ENCODE data around the gene TUFM. TPM values are rescaled to one million over a fixed set of nuclear protein-coding genes. Genes with fewer than 3 reads are reported as not detected.

TUFM gene
- total and polyA plus RNA-seq, 4 donors: 58.6 to 260 (median 178) TPM

DNA sequence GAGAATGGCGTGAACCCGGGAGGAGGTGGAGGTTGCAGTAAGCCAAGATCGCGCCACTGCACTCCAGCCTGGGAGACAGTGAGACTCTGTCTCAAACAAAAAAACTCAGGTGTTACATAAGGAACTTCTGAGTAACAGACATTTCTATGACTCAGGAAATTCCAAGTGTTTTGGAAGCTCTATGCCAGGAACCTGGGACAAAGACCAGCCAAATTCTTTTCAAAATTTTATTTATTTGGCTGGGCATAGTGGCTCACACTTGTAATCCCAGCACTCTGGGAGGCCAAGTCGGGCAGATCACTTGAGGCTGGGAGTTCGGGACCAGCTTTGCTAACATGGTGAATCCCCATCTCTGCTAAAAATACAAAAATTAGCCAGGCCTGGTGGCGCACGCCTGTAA, 12.3 kb upstream of the TUFM start:
- no peak for DNase-seq
- peaks cover 0 to 2% (median 0%) of the 10 kb centered on the region in 5 donors for H3K4me1 ChIP-seq (ENCODE audit: control insufficient read depth in 5 of 5, insufficient read depth in 5 of 5, low read length in 5 of 5)
- no peak overlapping the region for H3K9ac ChIP-seq (ENCODE audit: insufficient read depth in 1 of 2, low read length in 2 of 2)
- no peaks in the 10 kb centered on the region for H3K9me3 ChIP-seq (ENCODE audit: control insufficient read depth in 4 of 4, insufficient read depth in 3 of 4, low read length in 3 of 4)
- no peak for ATAC-seq (ENCODE audit: insufficient read depth, low FRiP score)
- TF ChIP-seq, protein P1, sequence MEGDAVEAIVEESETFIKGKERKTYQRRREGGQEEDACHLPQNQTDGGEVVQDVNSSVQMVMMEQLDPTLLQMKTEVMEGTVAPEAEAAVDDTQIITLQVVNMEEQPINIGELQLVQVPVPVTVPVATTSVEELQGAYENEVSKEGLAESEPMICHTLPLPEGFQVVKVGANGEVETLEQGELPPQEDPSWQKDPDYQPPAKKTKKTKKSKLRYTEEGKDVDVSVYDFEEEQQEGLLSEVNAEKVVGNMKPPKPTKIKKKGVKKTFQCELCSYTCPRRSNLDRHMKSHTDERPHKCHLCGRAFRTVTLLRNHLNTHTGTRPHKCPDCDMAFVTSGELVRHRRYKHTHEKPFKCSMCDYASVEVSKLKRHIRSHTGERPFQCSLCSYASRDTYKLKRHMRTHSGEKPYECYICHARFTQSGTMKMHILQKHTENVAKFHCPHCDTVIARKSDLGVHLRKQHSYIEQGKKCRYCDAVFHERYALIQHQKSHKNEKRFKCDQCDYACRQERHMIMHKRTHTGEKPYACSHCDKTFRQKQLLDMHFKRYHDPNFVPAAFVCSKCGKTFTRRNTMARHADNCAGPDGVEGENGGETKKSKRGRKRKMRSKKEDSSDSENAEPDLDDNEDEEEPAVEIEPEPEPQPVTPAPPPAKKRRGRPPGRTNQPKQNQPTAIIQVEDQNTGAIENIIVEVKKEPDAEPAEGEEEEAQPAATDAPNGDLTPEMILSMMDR (IDR thresholded peaks at IDR 0.05; ENCODE audit: control extremely low read depth, extremely low read depth): no peak
- WGBS, 2 donors: 90 to 94% methylated on average over 8 of the region's 8 CpGs
- no peak overlapping the region for H3K4me3 ChIP-seq
- H3K27me3 ChIP-seq (ENCODE audit: control insufficient read depth in 3 of 3, insufficient read depth in 3 of 3, low read length in 2 of 3): no peaks in the 10 kb centered on the region
- H3K27ac ChIP-seq (ENCODE audit: low read depth in 1 of 2, low read length in 1 of 2): no peak overlapping the region
- no peaks in the 10 kb centered on the region for H3K36me3 ChIP-seq (ENCODE audit: control insufficient read depth in 4 of 4, insufficient read depth in 4 of 4, low read length in 4 of 4)

GRCh38 chr16:28846933-28847273, 755 bp upstream of the TUFM start:
- no peaks in the 10 kb centered on the region for H3K27me3 ChIP-seq (ENCODE audit: control insufficient read depth in 3 of 3, insufficient read depth in 3 of 3, low read length in 2 of 3)
- TF ChIP-seq, protein P1 (IDR thresholded peaks at IDR 0.05; ENCODE audit: control extremely low read depth, extremely low read depth): no peak
- 22 to 30% methylated on average over 5 of the region's 5 CpGs for WGBS, 2 donors
- H3K36me3 ChIP-seq (ENCODE audit: control insufficient read depth in 4 of 4, insufficient read depth in 4 of 4, low read length in 4 of 4): peaks cover 3 to 28% (median 18%) of the 10 kb centered on the region in 4 donors
- peak overlapping the region; percentile 65 to 80 for H3K27ac ChIP-seq (ENCODE audit: low read depth in 1 of 2, low read length in 1 of 2)
- H3K9me3 ChIP-seq (ENCODE audit: control insufficient read depth in 4 of 4, insufficient read depth in 3 of 4, low read length in 3 of 4): no peaks in the 10 kb centered on the region
- peak overlapping the region; percentile 60 for H3K4me3 ChIP-seq
- H3K4me1 ChIP-seq (ENCODE audit: control insufficient read depth in 5 of 5, insufficient read depth in 5 of 5, low read length in 5 of 5): peaks cover 0 to 18% (median 9%) of the 10 kb centered on the region in 5 donors
- H3K9ac ChIP-seq (ENCODE audit: insufficient read depth in 1 of 2, low read length in 2 of 2): peak overlapping the region; percentile 34 to 88
- ATAC-seq (ENCODE audit: insufficient read depth, low FRiP score) (peak; percentile 1), DNase-seq (no peak)

DNA sequence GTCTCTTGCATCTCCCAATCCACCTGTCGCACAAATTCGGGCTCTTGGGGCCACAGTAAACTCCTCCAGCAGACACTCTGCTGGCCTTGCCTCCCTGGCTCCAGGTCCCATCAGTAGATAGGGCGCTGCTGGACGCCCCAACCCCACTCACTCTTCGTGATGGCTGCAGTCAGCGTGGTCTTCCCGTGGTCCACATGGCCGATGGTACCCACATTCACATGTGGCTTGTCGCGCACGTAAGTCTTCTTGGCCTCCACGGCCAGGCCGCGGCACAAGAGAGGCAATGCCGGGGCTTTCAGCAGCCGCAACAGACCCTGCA, 428 bp downstream of the TUFM start:
- WGBS, 2 donors: 1 to 2% methylated on average over 16 of the region's 16 CpGs
- no peak for ATAC-seq (ENCODE audit: insufficient read depth, low FRiP score)
- peak overlapping the region; percentile 65 to 85 for H3K9ac ChIP-seq (ENCODE audit: insufficient read depth in 1 of 2, low read length in 2 of 2)
- peaks cover 0 to 18% (median 9%) of the 10 kb centered on the region in 5 donors for H3K4me1 ChIP-seq (ENCODE audit: control insufficient read depth in 5 of 5, insufficient read depth in 5 of 5, low read length in 5 of 5)
- peak overlapping the region; percentile 98 for H3K4me3 ChIP-seq
- no peaks in the 10 kb centered on the region for H3K9me3 ChIP-seq (ENCODE audit: control insufficient read depth in 4 of 4, insufficient read depth in 3 of 4, low read length in 3 of 4)
- no peaks in the 10 kb centered on the region for H3K27me3 ChIP-seq (ENCODE audit: control insufficient read depth in 3 of 3, insufficient read depth in 3 of 3, low read length in 2 of 3)
- TF ChIP-seq, protein P1 (IDR thresholded peaks at IDR 0.05; ENCODE audit: control extremely low read depth, extremely low read depth): no peak
- peaks cover 3 to 29% (median 19%) of the 10 kb centered on the region in 4 donors for H3K36me3 ChIP-seq (ENCODE audit: control insufficient read depth in 4 of 4, insufficient read depth in 4 of 4, low read length in 4 of 4)
- no peak for DNase-seq
- peak overlapping the region; percentile 84 to 87 for H3K27ac ChIP-seq (ENCODE audit: low read depth in 1 of 2, low read length in 1 of 2)

DNA sequence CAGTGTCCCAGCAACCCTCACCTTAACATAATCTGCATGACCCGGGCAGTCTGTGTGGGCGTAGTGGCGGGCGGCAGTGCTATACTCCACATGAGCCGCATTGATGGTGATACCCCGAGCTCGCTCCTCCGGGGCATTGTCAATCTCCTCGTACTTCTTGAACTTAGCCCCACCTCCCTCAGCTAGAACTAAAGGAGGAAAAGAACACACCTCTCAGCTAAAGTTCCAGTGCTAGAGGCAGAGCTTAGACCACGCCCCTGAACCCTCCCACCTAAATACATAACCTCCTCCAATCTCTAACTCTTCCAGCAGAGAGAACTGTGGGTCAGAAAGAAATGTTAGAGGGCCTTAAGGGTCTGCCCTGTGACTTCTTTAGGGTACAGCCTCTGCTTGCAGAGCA, 855 bp downstream of the TUFM start:
- peak in 1 of 3 donors; percentile 17 for DNase-seq
- Histone ChIP-seq H3K4me3 (peak overlapping the region; percentile 98), H3K27me3 (ENCODE audit: control insufficient read depth in 3 of 3, insufficient read depth in 3 of 3, low read length in 2 of 3) (no peaks in the 10 kb centered on the region), H3K9me3 (ENCODE audit: control insufficient read depth in 4 of 4, insufficient read depth in 3 of 4, low read length in 3 of 4) (no peaks in the 10 kb centered on the region), H3K9ac (ENCODE audit: insufficient read depth in 1 of 2, low read length in 2 of 2) (peak overlapping the region in 1 of 2 donors; percentile 65), H3K27ac (ENCODE audit: low read depth in 1 of 2, low read length in 1 of 2) (peak overlapping the region in 1 of 2 donors; percentile 87), H3K4me1 (ENCODE audit: control insufficient read depth in 5 of 5, insufficient read depth in 5 of 5, low read length in 5 of 5) (peaks cover 0 to 18% (median 9%) of the 10 kb centered on the region in 5 donors), H3K36me3 (ENCODE audit: control insufficient read depth in 4 of 4, insufficient read depth in 4 of 4, low read length in 4 of 4) (peaks cover 3 to 29% (median 19%) of the 10 kb centered on the region in 4 donors)
- 55 to 65% methylated on average over 10 of the region's 10 CpGs for WGBS, 2 donors
- TF ChIP-seq, protein P1 (IDR thresholded peaks at IDR 0.05; ENCODE audit: control extremely low read depth, extremely low read depth): no peak
- no peak for ATAC-seq (ENCODE audit: insufficient read depth, low FRiP score)
